ENCODE data around the gene GOLGA6L7. TPM values are rescaled to one million over a fixed set of nuclear protein-coding genes. Genes with fewer than 3 reads are reported as not detected.
"Not testable (repeated sequence)": the region's sequence is repeated elsewhere in the genome, so short reads cannot be mapped to it uniquely, and the experiment has no call there.

The GOLGA6L7 gene
- total RNA-seq, 1 donor from 2014 or later: not detected

GRCh38 chr15:28894631-28895030 is 46.2 kb upstream of the GOLGA6L7 start:
- TF ChIP-seq, protein P1, sequence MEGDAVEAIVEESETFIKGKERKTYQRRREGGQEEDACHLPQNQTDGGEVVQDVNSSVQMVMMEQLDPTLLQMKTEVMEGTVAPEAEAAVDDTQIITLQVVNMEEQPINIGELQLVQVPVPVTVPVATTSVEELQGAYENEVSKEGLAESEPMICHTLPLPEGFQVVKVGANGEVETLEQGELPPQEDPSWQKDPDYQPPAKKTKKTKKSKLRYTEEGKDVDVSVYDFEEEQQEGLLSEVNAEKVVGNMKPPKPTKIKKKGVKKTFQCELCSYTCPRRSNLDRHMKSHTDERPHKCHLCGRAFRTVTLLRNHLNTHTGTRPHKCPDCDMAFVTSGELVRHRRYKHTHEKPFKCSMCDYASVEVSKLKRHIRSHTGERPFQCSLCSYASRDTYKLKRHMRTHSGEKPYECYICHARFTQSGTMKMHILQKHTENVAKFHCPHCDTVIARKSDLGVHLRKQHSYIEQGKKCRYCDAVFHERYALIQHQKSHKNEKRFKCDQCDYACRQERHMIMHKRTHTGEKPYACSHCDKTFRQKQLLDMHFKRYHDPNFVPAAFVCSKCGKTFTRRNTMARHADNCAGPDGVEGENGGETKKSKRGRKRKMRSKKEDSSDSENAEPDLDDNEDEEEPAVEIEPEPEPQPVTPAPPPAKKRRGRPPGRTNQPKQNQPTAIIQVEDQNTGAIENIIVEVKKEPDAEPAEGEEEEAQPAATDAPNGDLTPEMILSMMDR (conservative IDR thresholded peaks at IDR 0.05): no peak
- Mint-ChIP-seq H3K36me3 (ENCODE audit: low read depth) (peaks cover 21% of the 10 kb centered on the region), H3K27me3 (ENCODE audit: low read depth) (no peaks in the 10 kb centered on the region), H3K4me1 (peaks cover 42% of the 10 kb centered on the region), H3K4me3 (no peak overlapping the region), H3K27ac (ENCODE audit: unreplicated experiment) (peak overlapping the region; percentile 73), H3K9me3 (no peaks in the 10 kb centered on the region)
- DNase-seq (ENCODE audit: low read depth, low spot score): no peak

DNA sequence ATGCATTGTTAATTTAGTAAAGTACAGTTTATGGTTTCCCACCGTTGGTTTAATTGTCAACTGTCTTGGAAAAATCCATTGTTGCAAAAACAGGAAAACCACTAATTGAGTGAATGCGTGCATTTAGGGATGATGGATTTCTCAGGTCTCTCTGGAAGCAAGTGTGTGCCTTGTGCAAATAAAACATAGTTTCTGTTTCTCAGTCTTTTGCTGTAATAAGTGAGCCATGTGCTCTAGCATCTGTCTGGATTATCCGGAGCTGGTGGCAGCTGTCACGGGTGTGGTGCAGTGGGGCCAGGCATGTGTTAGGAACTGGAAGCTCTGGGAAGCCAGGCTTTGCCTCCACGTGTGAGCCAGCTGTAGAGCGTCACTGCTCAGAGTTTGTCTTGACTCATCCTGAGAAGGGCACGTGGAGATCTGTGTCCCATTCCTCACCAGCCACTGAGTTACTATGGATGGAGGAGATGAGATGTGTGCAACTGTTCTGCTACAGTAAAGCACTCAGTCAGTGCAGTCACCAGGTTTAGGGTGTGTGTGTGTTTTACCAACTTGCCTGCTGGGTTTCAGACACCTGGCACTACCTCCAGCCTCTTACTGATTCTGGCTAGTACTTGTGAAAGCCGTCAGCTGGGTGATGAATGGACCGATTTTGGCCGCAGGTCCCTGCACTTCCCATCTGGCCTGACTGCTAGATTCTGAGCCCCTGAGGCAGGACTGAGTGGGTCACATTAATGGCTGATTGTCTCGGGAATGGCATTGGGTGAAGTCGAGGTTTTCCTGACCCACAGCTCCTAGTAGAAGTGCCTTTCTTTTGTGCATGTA is 44.6 kb upstream of the GOLGA6L7 start:
- Mint-ChIP-seq H3K9me3 (no peaks in the 10 kb centered on the region), H3K4me1 (peaks cover 38% of the 10 kb centered on the region), H3K4me3 (no peak overlapping the region), H3K27me3 (ENCODE audit: low read depth) (no peaks in the 10 kb centered on the region), H3K36me3 (ENCODE audit: low read depth) (peaks cover 17% of the 10 kb centered on the region), H3K27ac (ENCODE audit: unreplicated experiment) (peak overlapping the region; percentile 86)
- no peak for DNase-seq (ENCODE audit: low read depth, low spot score)
- TF ChIP-seq, protein P1 (conservative IDR thresholded peaks at IDR 0.05): no peak

DNA sequence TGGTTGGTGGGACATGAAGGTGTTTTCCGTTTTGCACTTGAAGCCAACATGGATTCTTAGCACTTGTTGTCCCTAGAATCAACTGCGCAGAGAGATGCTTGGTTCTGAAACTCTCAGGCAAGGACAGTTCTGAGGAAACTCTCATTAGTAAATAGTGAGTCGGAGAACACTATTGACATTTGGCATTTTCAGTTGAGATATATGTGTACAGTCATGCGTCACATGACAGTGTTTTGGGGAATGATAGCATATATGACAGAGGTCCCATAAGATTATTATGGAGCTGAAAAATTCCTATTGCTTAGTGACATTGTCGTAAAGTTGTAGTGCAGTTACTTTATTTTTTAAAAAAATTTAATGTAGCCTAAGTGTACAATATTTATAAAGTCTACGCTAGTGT is 43.1 kb upstream of the GOLGA6L7 start:
- H3K27me3 Mint-ChIP-seq (ENCODE audit: low read depth): no peaks in the 10 kb centered on the region
- peak overlapping the region; percentile 5 for H3K4me3 Mint-ChIP-seq
- H3K36me3 Mint-ChIP-seq (ENCODE audit: low read depth): peaks cover 8% of the 10 kb centered on the region
- peaks cover 45% of the 10 kb centered on the region for H3K4me1 Mint-ChIP-seq
- TF ChIP-seq, protein P1 (conservative IDR thresholded peaks at IDR 0.05): no peak
- no peak for DNase-seq (ENCODE audit: low read depth, low spot score)
- no peak overlapping the region for H3K27ac Mint-ChIP-seq (ENCODE audit: unreplicated experiment)
- no peaks in the 10 kb centered on the region for H3K9me3 Mint-ChIP-seq

DNA sequence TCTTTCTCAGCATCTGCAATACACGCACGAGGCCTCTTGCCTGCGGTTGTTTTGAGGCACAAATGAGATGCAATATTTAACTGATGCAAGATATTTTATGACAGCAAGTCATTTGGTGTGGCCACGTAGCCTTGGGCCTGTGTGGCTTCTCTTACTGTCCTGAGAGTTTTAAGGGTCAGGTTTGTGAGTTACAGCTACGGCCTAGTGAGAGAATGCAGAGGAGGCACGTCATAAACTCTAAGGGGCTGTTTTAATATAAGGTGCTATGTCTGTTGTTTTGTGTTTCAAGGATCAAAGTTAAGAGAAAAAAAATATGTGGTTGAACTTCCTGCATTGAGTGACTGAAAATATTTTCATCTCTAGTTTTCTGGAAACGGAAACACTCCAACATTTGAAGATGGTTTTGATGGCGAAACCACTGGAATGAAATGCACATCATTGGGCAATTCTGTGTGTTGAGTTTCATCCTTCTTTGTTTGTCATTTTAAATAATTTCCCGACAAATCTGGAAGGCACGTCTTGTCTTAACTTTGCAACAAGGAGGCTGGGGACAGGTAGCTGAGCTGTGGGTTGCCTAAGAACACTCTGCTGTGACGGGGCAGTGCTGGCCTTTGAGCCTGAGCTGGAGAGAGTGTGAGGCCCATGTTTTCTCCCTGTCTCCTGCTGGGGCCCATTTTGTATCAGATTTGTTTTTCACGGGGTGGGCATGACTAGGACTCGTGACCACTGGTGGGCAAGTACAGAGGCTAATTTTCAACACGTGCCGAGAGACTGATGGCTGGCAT is 42.5 kb upstream of the GOLGA6L7 start:
- TF ChIP-seq, protein P1 (conservative IDR thresholded peaks at IDR 0.05): no peak
- Mint-ChIP-seq H3K27ac (ENCODE audit: unreplicated experiment) (no peak overlapping the region), H3K4me3 (peak overlapping the region; percentile 73), H3K36me3 (ENCODE audit: low read depth) (peaks cover 6% of the 10 kb centered on the region), H3K27me3 (ENCODE audit: low read depth) (no peaks in the 10 kb centered on the region), H3K9me3 (no peaks in the 10 kb centered on the region), H3K4me1 (peaks cover 45% of the 10 kb centered on the region)
- DNase-seq (ENCODE audit: low read depth, low spot score): no peak

- not testable (repeated sequence) for DNase-seq (ENCODE audit: low read depth, low spot score); H3K27me3 Mint-ChIP-seq (ENCODE audit: low read depth); H3K36me3 Mint-ChIP-seq (ENCODE audit: low read depth); H3K9me3 Mint-ChIP-seq; H3K27ac Mint-ChIP-seq (ENCODE audit: unreplicated experiment)
- Mint-ChIP-seq H3K4me1 (peaks cover 45% of the 10 kb centered on the region), H3K4me3 (peak overlapping the region; percentile 73)
Observed at GRCh38 chr15:28890291-28890690, 41.8 kb upstream of the GOLGA6L7 start.

GRCh38 chr15:28889871-28890270 is 41.4 kb upstream of the GOLGA6L7 start:
- H3K36me3 Mint-ChIP-seq (ENCODE audit: low read depth); H3K27ac Mint-ChIP-seq (ENCODE audit: unreplicated experiment); H3K9me3 Mint-ChIP-seq; DNase-seq (ENCODE audit: low read depth, low spot score); H3K27me3 Mint-ChIP-seq (ENCODE audit: low read depth): not testable (repeated sequence)
- Mint-ChIP-seq H3K4me1 (peaks cover 48% of the 10 kb centered on the region), H3K4me3 (peak overlapping the region; percentile 73)
